ENCODE results near the gene ENPP3.
"Not testable (repeated sequence)": the region's sequence is repeated elsewhere in the genome, so short reads cannot be mapped to it uniquely, and the experiment has no call there.

ENPP3 gene

GRCh38 chr6:131685266-131685780 lies 48.2 kb downstream of the ENPP3 start:
- DNase-seq (ENCODE audit: low read depth, low spot score) = no peak

- no peak for DNase-seq (ENCODE audit: low read depth, low spot score)
Measured at GRCh38 chr6:131687022-131687421, 49.9 kb downstream of the ENPP3 start.

- DNase-seq (ENCODE audit: low read depth, low spot score) = no peak
Measured at GRCh38 chr6:131688286-131688685, 51.2 kb downstream of the ENPP3 start.

- no peak for DNase-seq (ENCODE audit: low read depth, low spot score)
Measured at GRCh38 chr6:131692031-131692430, 54.9 kb downstream of the ENPP3 start.

GRCh38 chr6:131692589-131692988 lies 55.5 kb downstream of the ENPP3 start:
- DNase-seq (ENCODE audit: low read depth, low spot score) = no peak

GRCh38 chr6:131693384-131693783 lies 56.3 kb downstream of the ENPP3 start:
- no peak for DNase-seq (ENCODE audit: low read depth, low spot score)

- DNase-seq (ENCODE audit: low read depth, low spot score) = no peak
Measured at GRCh38 chr6:131694832-131695426, 57.8 kb downstream of the ENPP3 start.

GRCh38 chr6:131696956-131697355 lies 59.9 kb downstream of the ENPP3 start:
- DNase-seq (ENCODE audit: low read depth, low spot score) = no peak

GRCh38 chr6:131700851-131701250 lies 63.7 kb downstream of the ENPP3 start:
- not testable (repeated sequence) for DNase-seq (ENCODE audit: low read depth, low spot score)

- not testable (repeated sequence) for DNase-seq (ENCODE audit: low read depth, low spot score)
Measured at GRCh38 chr6:131703905-131704304, 66.8 kb downstream of the ENPP3 start.

GRCh38 chr6:131710917-131711316 lies 73.8 kb downstream of the ENPP3 start, which contains the start of gene CTAGE9:
Gene CTAGE9, minus strand, starts transcription at chr6:131711017. Its CDS starts 0 bp downstream, at chr6:131711017.
- DNase-seq (ENCODE audit: low read depth, low spot score) = not testable (repeated sequence)

GRCh38 chr6:131715567-131715966 lies 78.5 kb downstream of the ENPP3 start:
- DNase-seq (ENCODE audit: low read depth, low spot score) = not testable (repeated sequence)

- DNase-seq (ENCODE audit: low read depth, low spot score) = no peak
Measured at GRCh38 chr6:131717836-131718542, 80.9 kb downstream of the ENPP3 start.

- DNase-seq (ENCODE audit: low read depth, low spot score) = no peak
Measured at GRCh38 chr6:131721161-131721560, 84.1 kb downstream of the ENPP3 start.

- DNase-seq (ENCODE audit: low read depth, low spot score) = no peak
Measured at GRCh38 chr6:131724114-131724513, 87.0 kb downstream of the ENPP3 start.

- no peak for DNase-seq (ENCODE audit: low read depth, low spot score)
Measured at GRCh38 chr6:131727467-131727866, 90.4 kb downstream of the ENPP3 start.

GRCh38 chr6:131727868-131728267 lies 90.8 kb downstream of the ENPP3 start:
- no peak for DNase-seq (ENCODE audit: low read depth, low spot score)

GRCh38 chr6:131728296-131728939 lies 91.3 kb downstream of the ENPP3 start:
- DNase-seq (ENCODE audit: low read depth, low spot score) = no peak

GRCh38 chr6:131729550-131729949 lies 92.4 kb downstream of the ENPP3 start:
- DNase-seq (ENCODE audit: low read depth, low spot score) = no peak

GRCh38 chr6:131730264-131730663 lies 93.2 kb downstream of the ENPP3 start:
- no peak for DNase-seq (ENCODE audit: low read depth, low spot score)

- DNase-seq (ENCODE audit: low read depth, low spot score) = no peak
Measured at GRCh38 chr6:131731224-131731623, 94.1 kb downstream of the ENPP3 start.

GRCh38 chr6:131733376-131734016 lies 96.4 kb downstream of the ENPP3 start:
- DNase-seq (ENCODE audit: low read depth, low spot score) = no peak
